DND-41 (cell line): ENCODE measurements around the gene HSCB.

ENCODE experiments used
- CTCF ChIP-seq: IDR thresholded peaks from 2 replicates; pipeline ENCODE4 v1.5.1; 2012; ENCODE audit warnings: borderline replicate concordance, low read length, moderate library complexity, mild to moderate bottlenecking; ENCODE audit not compliant: poor library complexity, severe bottlenecking; ENCODE audit errors: extremely low read depth
- EZH2 ChIP-seq: IDR thresholded peaks from 3 replicates; pipeline ENCODE4 v1.6.1; 2012; ENCODE audit warnings: borderline replicate concordance, low read depth, mild to moderate bottlenecking, moderate library complexity, low read length, inconsistent platforms; ENCODE audit not compliant: severe bottlenecking

- no peak for TF ChIP-seq CTCF
- no peak for TF ChIP-seq EZH2
These were observed 30.5 kb upstream of the HSCB start for GRCh38 chr22:28711341-28711740.
